Endothelial cell (in vitro differentiated cells): ENCODE data around the gene IP6K3. TPM values are rescaled to one million over a fixed set of nuclear protein-coding genes. Genes with fewer than 3 reads are reported as not detected.

Experiments
- DNase-seq: peaks from one replicate; pipeline ENCODE4 v3.0.0; 2021; ENCODE audit warnings: low spot score
- H3K27ac Mint-ChIP-seq: one replicate; pipeline ENCODE4 v1.8.0; 2021; ENCODE audit warnings: mixed read lengths, inconsistent platforms; ENCODE audit not compliant: unreplicated experiment
- H3K27me3 Mint-ChIP-seq: one replicate; pipeline ENCODE4 v1.8.0; 2021; ENCODE audit warnings: mild to moderate bottlenecking, moderate library complexity, mixed read lengths, inconsistent platforms; ENCODE audit not compliant: unreplicated experiment
- H3K36me3 Mint-ChIP-seq: one replicate; pipeline ENCODE4 v1.8.0; 2021; ENCODE audit warnings: mild to moderate bottlenecking, low read depth, mixed read lengths, inconsistent platforms; ENCODE audit not compliant: unreplicated experiment
- H3K4me1 Mint-ChIP-seq: one replicate; pipeline ENCODE4 v1.8.0; 2021; ENCODE audit warnings: mild to moderate bottlenecking, mixed read lengths, inconsistent platforms; ENCODE audit not compliant: unreplicated experiment
- H3K4me3 Mint-ChIP-seq: one replicate; pipeline ENCODE4 v1.8.0; 2021; ENCODE audit warnings: mild to moderate bottlenecking, mixed read lengths, inconsistent platforms; ENCODE audit not compliant: unreplicated experiment
- H3K9me3 Mint-ChIP-seq: one replicate; pipeline ENCODE4 v1.8.0; 2021; ENCODE audit warnings: mixed read lengths, inconsistent platforms; ENCODE audit not compliant: unreplicated experiment
- CTCF ChIP-seq: fragments of 200-600 bp; sonication (generic); IDR thresholded peaks from one replicate; pipeline ENCODE4 v1.5.0; 2021; ENCODE audit warnings: antibody characterized with exemption; ENCODE audit not compliant: unreplicated experiment
- long read RNA-seq: library from polyadenylated mRNA; unstranded; transcript quantifications from one replicate; pipeline ENCODE4 v2.0.0, GENCODE V29; 2020; ENCODE audit not compliant: unreplicated experiment
- total RNA-seq: library from RNA; stranded (reverse); fragmentation: NEBNext Ultra II Directional; extraction: Animal tissue kit (Norgen Biotek cat#: 25700); gene quantifications from one replicate; pipeline ENCODE4 v1.2.1, GENCODE V29; 2021; ENCODE audit not compliant: unreplicated experiment

IP6K3 gene
- not detected for total RNA-seq
- long read RNA-seq, result 0 reads

GRCh38 chr6:33746651-33747100 lies at the start of gene IP6K3:
IP6K3 (minus strand) TSS chr6:33746905; CDS start chr6:33735476, 11,429 bp downstream.
- H3K4me1 Mint-ChIP-seq, result peaks cover 9% of the 10 kb centered on the region
- peak within 1 kb of the TSS; percentile 24 for H3K27ac Mint-ChIP-seq
- DNase-seq, result no peak
- peaks cover 14% of the 10 kb centered on the region for H3K27me3 Mint-ChIP-seq
- no peaks in the 10 kb centered on the region for H3K36me3 Mint-ChIP-seq
- H3K9me3 Mint-ChIP-seq, result no peaks in the 10 kb centered on the region
- H3K4me3 Mint-ChIP-seq, result no peak within 1 kb of the TSS
- TF ChIP-seq CTCF, result no peak

- H3K27ac Mint-ChIP-seq, result no peak overlapping the region
- DNase-seq, result no peak
- no peaks in the 10 kb centered on the region for H3K9me3 Mint-ChIP-seq
- no peak overlapping the region for H3K4me3 Mint-ChIP-seq
- H3K4me1 Mint-ChIP-seq, result peaks cover 22% of the 10 kb centered on the region
- no peaks in the 10 kb centered on the region for H3K36me3 Mint-ChIP-seq
- H3K27me3 Mint-ChIP-seq, result peaks cover 8% of the 10 kb centered on the region
- TF ChIP-seq CTCF, result no peak
Observed at GRCh38 chr6:33794910-33795623, 48.4 kb upstream of the IP6K3 start.

- Mint-ChIP-seq H3K36me3 (peaks cover 2% of the 10 kb centered on the region), H3K27me3 (peaks cover 11% of the 10 kb centered on the region), H3K9me3 (no peaks in the 10 kb centered on the region), H3K4me3 (peak overlapping the region; percentile 11), H3K4me1 (peaks cover 26% of the 10 kb centered on the region), H3K27ac (no peak overlapping the region)
- no peak for DNase-seq
- TF ChIP-seq CTCF, result no peak
Observed at GRCh38 chr6:33792981-33793380, 46.3 kb upstream of the IP6K3 start.

GRCh38 chr6:33791620-33792019 lies 44.9 kb upstream of the IP6K3 start:
- H3K4me1 Mint-ChIP-seq, result peaks cover 37% of the 10 kb centered on the region
- H3K9me3 Mint-ChIP-seq, result no peaks in the 10 kb centered on the region
- no peak for DNase-seq
- peaks cover 16% of the 10 kb centered on the region for H3K27me3 Mint-ChIP-seq
- no peak overlapping the region for H3K4me3 Mint-ChIP-seq
- H3K27ac Mint-ChIP-seq, result no peak overlapping the region
- TF ChIP-seq CTCF, result no peak
- H3K36me3 Mint-ChIP-seq, result peaks cover 4% of the 10 kb centered on the region

- H3K4me3 Mint-ChIP-seq, result no peak overlapping the region
- H3K4me1 Mint-ChIP-seq, result peaks cover 44% of the 10 kb centered on the region
- peaks cover 4% of the 10 kb centered on the region for H3K36me3 Mint-ChIP-seq
- no peak overlapping the region for H3K27ac Mint-ChIP-seq
- no peak for TF ChIP-seq CTCF
- peaks cover 16% of the 10 kb centered on the region for H3K27me3 Mint-ChIP-seq
- no peaks in the 10 kb centered on the region for H3K9me3 Mint-ChIP-seq
- DNase-seq, result no peak
Observed at GRCh38 chr6:33790910-33791309, 44.2 kb upstream of the IP6K3 start.
